Retinal pigment epithelial cell (primary cell): ENCODE measurements around the gene KCNQ1.

ENCODE experiments used
- DNase-seq: peaks from one replicate; pipeline ENCODE4 v3.0.0-alpha.2; 2010; ENCODE audit warnings: low read depth
- H3K4me3 ChIP-seq: 2 replicates; pipeline ENCODE4 v1.5.1; 2011; ENCODE audit warnings: mild to moderate bottlenecking, low read length, control low read depth, moderate library complexity
- TF ChIP-seq, protein P1 (sequence below): conservative IDR thresholded peaks from 2 replicates; pipeline ENCODE4 v1.5.1; 2011; ENCODE audit warnings: low read depth, low read length, control low read depth, inconsistent platforms

The KCNQ1 gene

DNA sequence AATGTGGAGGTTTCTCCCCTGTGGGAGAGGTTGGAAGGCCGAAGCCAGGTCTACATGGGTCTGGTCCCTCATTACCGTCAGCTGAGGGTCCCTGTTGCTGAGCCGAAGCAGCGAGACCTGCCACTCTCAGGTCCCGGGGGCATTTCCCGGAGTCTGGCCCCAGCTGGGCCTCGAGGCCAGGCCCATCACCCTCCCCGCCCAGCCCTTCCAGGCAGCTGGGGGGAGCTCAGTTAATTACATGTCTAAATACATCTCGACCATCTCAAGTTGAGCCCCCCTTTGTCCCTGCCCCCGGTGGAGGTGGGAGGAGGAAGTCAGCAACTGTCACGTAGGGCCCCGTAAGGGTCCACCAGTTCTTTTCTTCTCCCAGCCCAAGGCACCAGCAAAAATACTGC is 437.2 kb downstream of the KCNQ1 start:
- DNase-seq, result no peak
- TF ChIP-seq, protein P1, sequence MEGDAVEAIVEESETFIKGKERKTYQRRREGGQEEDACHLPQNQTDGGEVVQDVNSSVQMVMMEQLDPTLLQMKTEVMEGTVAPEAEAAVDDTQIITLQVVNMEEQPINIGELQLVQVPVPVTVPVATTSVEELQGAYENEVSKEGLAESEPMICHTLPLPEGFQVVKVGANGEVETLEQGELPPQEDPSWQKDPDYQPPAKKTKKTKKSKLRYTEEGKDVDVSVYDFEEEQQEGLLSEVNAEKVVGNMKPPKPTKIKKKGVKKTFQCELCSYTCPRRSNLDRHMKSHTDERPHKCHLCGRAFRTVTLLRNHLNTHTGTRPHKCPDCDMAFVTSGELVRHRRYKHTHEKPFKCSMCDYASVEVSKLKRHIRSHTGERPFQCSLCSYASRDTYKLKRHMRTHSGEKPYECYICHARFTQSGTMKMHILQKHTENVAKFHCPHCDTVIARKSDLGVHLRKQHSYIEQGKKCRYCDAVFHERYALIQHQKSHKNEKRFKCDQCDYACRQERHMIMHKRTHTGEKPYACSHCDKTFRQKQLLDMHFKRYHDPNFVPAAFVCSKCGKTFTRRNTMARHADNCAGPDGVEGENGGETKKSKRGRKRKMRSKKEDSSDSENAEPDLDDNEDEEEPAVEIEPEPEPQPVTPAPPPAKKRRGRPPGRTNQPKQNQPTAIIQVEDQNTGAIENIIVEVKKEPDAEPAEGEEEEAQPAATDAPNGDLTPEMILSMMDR, result no peak
- no peak overlapping the region for H3K4me3 ChIP-seq

DNA sequence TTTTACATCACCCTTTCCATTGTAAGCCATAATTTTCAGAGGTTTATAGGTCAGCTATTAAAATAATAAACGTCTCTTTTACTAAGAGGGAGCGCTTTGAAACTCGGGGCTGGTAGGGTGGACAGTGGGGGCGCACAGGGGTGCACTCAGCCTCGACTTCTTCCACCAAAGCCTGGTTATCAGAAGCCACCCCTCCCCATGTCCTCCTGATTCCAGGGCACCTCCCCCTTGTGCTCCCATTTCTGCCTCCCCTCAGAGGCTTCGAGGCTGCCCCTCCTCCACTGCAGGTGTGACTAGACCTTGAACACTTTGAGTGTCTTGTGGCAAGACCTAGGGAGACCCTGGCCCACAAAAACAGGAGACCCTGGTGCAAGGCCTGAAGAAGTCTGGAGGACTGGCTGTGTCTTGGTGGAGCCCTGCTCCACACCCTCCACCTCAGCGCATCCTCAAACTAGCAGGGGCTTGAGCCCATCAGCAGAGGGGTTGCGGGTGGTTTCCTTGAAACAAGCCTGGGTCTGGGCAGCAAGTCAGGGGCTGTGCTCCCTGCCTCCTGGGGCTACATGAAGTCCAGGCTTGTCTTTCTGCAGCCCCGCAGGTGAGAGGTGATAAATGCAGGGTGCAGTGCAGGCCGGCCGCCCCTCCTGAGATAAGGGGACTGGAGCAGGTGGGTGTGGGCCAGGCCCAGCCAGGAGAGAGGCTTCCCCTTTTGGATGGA is 437.7 kb downstream of the KCNQ1 start:
- no peak for DNase-seq
- peak overlapping the region; percentile 56 for H3K4me3 ChIP-seq
- TF ChIP-seq, protein P1, result no peak

DNA sequence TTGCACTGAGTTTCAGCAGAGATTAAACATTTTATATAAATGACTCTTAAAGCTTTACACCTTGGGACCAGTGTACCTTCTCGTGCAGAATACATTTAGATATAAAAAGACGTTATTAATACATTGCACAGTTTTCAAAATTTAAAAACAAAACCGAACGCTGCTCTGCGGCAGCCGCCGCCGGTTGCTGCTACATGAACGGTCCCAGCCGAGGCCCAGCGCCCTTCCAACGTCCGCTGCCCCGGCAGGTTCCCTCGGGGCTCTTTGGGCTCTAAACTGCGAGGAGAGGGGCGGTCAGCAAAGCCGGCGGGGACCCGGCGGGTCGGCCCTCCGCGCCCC is 438.8 kb downstream of the KCNQ1 start:
- H3K4me3 ChIP-seq, result peak overlapping the region; percentile 56
- DNase-seq, result no peak
- TF ChIP-seq, protein P1, result no peak

DNA sequence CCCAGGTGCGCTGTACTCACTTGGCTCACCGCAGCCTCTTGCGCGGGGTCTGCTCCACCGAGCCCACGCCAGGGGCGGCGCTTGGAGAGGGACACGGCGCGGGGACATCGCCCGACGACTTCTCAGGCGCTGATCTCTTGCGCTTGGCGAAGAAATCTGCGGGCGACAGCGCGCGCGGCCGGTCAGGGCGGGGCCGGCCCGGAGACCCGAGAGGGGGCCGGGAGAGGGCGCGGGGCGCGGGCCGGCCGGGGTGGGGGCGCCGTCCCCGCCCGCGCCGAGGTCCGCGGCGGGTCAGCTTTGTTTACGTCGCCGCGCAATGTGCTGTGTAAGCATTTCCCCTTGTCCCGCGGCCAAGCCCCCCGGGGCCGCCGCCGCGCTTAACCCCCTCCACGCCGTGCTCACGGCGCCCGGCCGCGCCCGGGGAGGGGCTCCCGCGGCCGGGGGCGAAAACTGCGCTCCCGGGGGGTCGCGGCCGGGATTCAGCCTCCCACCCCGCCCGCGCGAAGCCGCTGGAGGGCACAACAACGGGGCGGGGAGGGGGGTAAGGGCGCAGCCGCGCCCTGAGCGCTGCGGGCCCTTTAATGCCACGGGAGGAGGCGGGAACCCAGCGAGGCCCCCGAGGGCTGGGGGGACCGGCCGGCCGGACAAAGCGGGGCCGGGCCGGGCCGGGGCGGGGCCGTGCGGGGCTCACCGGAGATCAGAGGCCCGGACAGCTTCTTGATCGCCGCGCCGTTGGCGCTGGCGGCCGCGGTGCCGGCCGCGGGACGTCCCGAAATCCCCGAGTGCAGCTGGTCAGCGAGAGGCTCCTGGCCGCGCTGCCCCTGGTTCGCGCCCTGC is 439.4 kb downstream of the KCNQ1 start:
- DNase-seq, result no peak
- TF ChIP-seq, protein P1, result no peak

DNA sequence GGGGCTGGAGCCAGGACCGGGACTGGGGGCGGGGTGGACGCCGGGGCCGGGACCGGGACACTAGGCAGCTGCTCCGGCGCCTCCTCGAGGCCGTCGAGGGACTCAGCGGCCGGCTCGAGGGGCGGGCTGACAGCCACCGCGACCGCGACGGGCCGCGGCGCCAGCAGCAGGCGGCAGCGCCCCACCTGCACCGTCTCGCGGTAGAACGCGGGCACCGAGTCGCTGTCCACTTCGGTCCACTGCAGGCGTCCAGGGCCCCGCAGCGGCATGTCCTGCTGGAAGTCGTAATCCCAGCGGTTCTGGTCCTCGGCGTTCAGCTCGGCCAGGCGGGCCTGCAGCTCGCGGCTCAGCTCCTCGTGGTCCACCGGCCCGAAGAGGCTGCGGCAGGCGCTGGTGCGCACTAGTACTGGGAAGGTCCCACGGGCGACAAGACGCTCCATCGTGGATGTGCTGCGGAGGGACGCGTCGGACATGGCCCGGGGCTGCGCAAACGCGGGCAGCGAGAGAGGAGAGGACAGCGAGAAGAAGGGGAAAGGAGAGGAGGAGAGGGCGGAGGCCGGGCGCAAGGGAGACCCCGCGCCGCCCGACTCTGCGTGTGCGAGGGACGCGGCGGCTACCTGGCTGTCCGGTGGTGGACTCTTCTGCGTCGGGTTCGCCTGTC is 440.3 kb downstream of the KCNQ1 start:
- no peak for DNase-seq
- TF ChIP-seq, protein P1, result peak; percentile 17
- H3K4me3 ChIP-seq, result peak overlapping the region; percentile 64

More for the DNA sequence above, 439.4 kb downstream of the KCNQ1 start:
- H3K4me3 ChIP-seq, result peak overlapping the region; percentile 56

GRCh38 chr11:2885678-2886081 is 440.9 kb downstream of the KCNQ1 start, which contains the start of gene CDKN1C:
Gene CDKN1C, minus strand, starts transcription at chr11:2885775. Its CDS starts 319 bp downstream, at chr11:2885456.
- H3K4me3 ChIP-seq, result peak within 1 kb of the TSS; percentile 64
- DNase-seq, result no peak
- TF ChIP-seq, protein P1, result no peak
